CD4-positive, alpha-beta T cell (primary cell): ENCODE results near the gene HTR6. TPM values are rescaled to one million over a fixed set of nuclear protein-coding genes. Genes with fewer than 3 reads are reported as not detected.

ENCODE experiments used
- ATAC-seq: fragments of 200-7000 bp; cut with Tn5 transposase; one replicate; pipeline ENCODE4 v1.10.0; 2022; ENCODE audit warnings: mild to moderate bottlenecking; ENCODE audit not compliant: poor library complexity
- CTCF ChIA-PET: fragments of 350-600 bp; sonication (Branson Sonifier 250); formaldehyde crosslinking; loops from one replicate; lab custom pipeline; 2021; ENCODE audit warnings: antibody characterized with exemption, inconsistent platforms; lab: Charles Lee
- POLR2A ChIA-PET: fragments of 350-600 bp; sonication (Branson Sonifier 250); formaldehyde crosslinking; loops from one replicate; lab custom pipeline; 2021; ENCODE audit warnings: antibody characterized with exemption, inconsistent platforms; lab: Charles Lee
- DNase-seq, 14 experiments: peaks; one replicate each; pipeline ENCODE4 v3.0.0-alpha.2; 2013 to 2020; ENCODE audit warnings: mixed read lengths in 2 of 14
- H3K27ac ChIP-seq, 2 donors: one replicate each; pipeline versions ENCODE4 v1.5.1 to v1.7.0; 2013; ENCODE audit warnings: low read length in 2 of 2, low read depth in 1 of 2, mild to moderate bottlenecking in 1 of 2
- H3K27me3 ChIP-seq, 2 experiments: 1 replicate in 1 of 2; 2 replicates in 1 of 2; pipeline versions ENCODE4 v1.6.1 to v1.7.0; 2013; ENCODE audit warnings: low read length in 2 of 2, control low read depth in 1 of 2, mild to moderate bottlenecking in 1 of 2, moderate library complexity in 1 of 2; ENCODE audit not compliant: insufficient read depth in 2 of 2, control insufficient read depth in 1 of 2
- H3K36me3 ChIP-seq: one replicate; pipeline ENCODE4 v1.6.1; 2013; ENCODE audit warnings: low read length, control low read depth; ENCODE audit not compliant: insufficient read depth
- H3K4me1 ChIP-seq: one replicate; pipeline ENCODE4 v1.6.1; 2013; ENCODE audit warnings: low read length, control low read depth; ENCODE audit not compliant: insufficient read depth
- H3K4me3 ChIP-seq: one replicate; pipeline ENCODE4 v1.5.1; 2013; ENCODE audit warnings: mild to moderate bottlenecking, low read length, moderate library complexity
- H3K9me3 ChIP-seq, 2 experiments: 1 replicate in 1 of 2; 2 replicates in 1 of 2; pipeline versions ENCODE4 v1.6.1 to v1.7.0; 2013; ENCODE audit warnings: low read length in 2 of 2, mild to moderate bottlenecking in 2 of 2, control low read depth in 1 of 2, moderate library complexity in 1 of 2; ENCODE audit not compliant: control insufficient read depth in 1 of 2, insufficient read depth in 1 of 2
- H3K27ac Mint-ChIP-seq: one replicate; pipeline ENCODE4 v1.8.0; 2020; ENCODE audit warnings: mixed read lengths
- H3K27me3 Mint-ChIP-seq: one replicate; pipeline ENCODE4 v1.8.0; 2021; ENCODE audit warnings: mixed read lengths
- H3K36me3 Mint-ChIP-seq: one replicate; pipeline ENCODE4 v1.8.0; 2021; ENCODE audit warnings: low read depth, mixed read lengths
- H3K4me1 Mint-ChIP-seq: one replicate; pipeline ENCODE4 v1.8.0; 2021; ENCODE audit warnings: low read depth, mixed read lengths
- H3K4me3 Mint-ChIP-seq: one replicate; pipeline ENCODE4 v1.8.0; 2020; ENCODE audit warnings: mild to moderate bottlenecking, mixed read lengths
- H3K9me3 Mint-ChIP-seq: one replicate; pipeline ENCODE4 v1.8.0; 2020; ENCODE audit warnings: mixed read lengths
- CTCF ChIP-seq: fragments of 200-600 bp; IDR thresholded peaks from one replicate; pipeline ENCODE4 v1.8.0; 2022; ENCODE audit warnings: antibody characterized with exemption, mild to moderate bottlenecking
- intact Hi-C, 2 experiments: fragments of 100-400 bp; cut with DNase I in 1 of 2; cut with micrococcal nuclease in 1 of 2; formaldehyde crosslinking; loops; one replicate each; pipeline versions ENCODE4 v1.15.1 to v1.9.0; 2023 to 2025; cut with DNase I, micrococcal nuclease
- total RNA-seq, 174 experiments: library from RNA in 2 of 174; stranded (reverse) in 2 of 174; gene quantifications; one replicate each; pipeline ENCODE4 v1.2.3 and lab custom pipeline; 2021 to 2026

HTR6 gene
- total RNA-seq, 2 experiments from 2014 or later: 2.1 to 2.2 TPM

- DNase-seq (no peak), ATAC-seq (no peak)
- Mint-ChIP-seq H3K4me1 (no peaks in the 10 kb centered on the region), H3K36me3 (peaks cover 72% of the 10 kb centered on the region), H3K4me3 (no peak overlapping the region), H3K27me3 (no peaks in the 10 kb centered on the region), H3K9me3 (peaks cover 3% of the 10 kb centered on the region), H3K27ac (no peak overlapping the region)
- H3K9me3 ChIP-seq: peaks cover 4 to 10% of the 10 kb centered on the region in 2 experiments
- intact Hi-C loops: no loop called here
- no peak overlapping the region for H3K4me3 ChIP-seq
- TF ChIP-seq CTCF: no peak
- H3K27me3 ChIP-seq: no peaks in the 10 kb centered on the region
- CTCF ChIA-PET: no interaction called here
- no peaks in the 10 kb centered on the region for H3K4me1 ChIP-seq
- peaks cover 51% of the 10 kb centered on the region for H3K36me3 ChIP-seq
- POLR2A ChIA-PET: no interaction called here
- no peak overlapping the region for H3K27ac ChIP-seq
Observed at GRCh38 chr1:19730232-19730631, 65.6 kb downstream of the HTR6 start.

Other genes with a start within 250 kb of the HTR6 start
- gene CAPZB, start 179.3 kb upstream of the HTR6 start, total RNA-seq: 100 to 1,000 TPM; 168 to 173 TPM
- gene NBL1, start 20.6 kb upstream of the HTR6 start, total RNA-seq: 10 to 100 TPM; 26.4 to 29.7 TPM
- gene TMCO4, start 135.0 kb downstream of the HTR6 start, total RNA-seq: 10 to 100 TPM; 12.4 to 13.9 TPM
- not detected for gene RNF186, start 150.4 kb downstream of the HTR6 start, total RNA-seq
- 10 to 100 TPM; 11.4 to 12.6 TPM for gene OTUD3, start 217.5 kb downstream of the HTR6 start, total RNA-seq